A673 (cell line): Measurements from ENCODE around the gene SVIL.

Experiments
- EZH2 ChIP-seq: fragments of 200-600 bp; sonication (generic); IDR thresholded peaks from 2 replicates; pipeline ENCODE4 v1.6.1; 2017; ENCODE audit warnings: borderline replicate concordance, low read depth, mild to moderate bottlenecking, mixed read lengths, antibody characterized with exemption, low read length; ENCODE audit not compliant: poor library complexity, severe bottlenecking
- TF ChIP-seq, protein P1 (sequence below): fragments of 300-800, 200-600 bp; sonication (generic); conservative IDR thresholded peaks from 2 replicates; pipeline ENCODE4 v1.5.1; 2017; ENCODE audit warnings: low read depth, mild to moderate bottlenecking, antibody characterized with exemption, low read length, moderate library complexity, mixed read lengths

GRCh38 chr10:29619241-29619669, 15.5 kb downstream of the SVIL start:
- TF ChIP-seq, protein P1, sequence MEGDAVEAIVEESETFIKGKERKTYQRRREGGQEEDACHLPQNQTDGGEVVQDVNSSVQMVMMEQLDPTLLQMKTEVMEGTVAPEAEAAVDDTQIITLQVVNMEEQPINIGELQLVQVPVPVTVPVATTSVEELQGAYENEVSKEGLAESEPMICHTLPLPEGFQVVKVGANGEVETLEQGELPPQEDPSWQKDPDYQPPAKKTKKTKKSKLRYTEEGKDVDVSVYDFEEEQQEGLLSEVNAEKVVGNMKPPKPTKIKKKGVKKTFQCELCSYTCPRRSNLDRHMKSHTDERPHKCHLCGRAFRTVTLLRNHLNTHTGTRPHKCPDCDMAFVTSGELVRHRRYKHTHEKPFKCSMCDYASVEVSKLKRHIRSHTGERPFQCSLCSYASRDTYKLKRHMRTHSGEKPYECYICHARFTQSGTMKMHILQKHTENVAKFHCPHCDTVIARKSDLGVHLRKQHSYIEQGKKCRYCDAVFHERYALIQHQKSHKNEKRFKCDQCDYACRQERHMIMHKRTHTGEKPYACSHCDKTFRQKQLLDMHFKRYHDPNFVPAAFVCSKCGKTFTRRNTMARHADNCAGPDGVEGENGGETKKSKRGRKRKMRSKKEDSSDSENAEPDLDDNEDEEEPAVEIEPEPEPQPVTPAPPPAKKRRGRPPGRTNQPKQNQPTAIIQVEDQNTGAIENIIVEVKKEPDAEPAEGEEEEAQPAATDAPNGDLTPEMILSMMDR, result no peak
- no peak for TF ChIP-seq EZH2
